HFFc6 (cell line): ENCODE measurements around the gene NF2. TPM values are rescaled to one million over a fixed set of nuclear protein-coding genes. Genes with fewer than 3 reads are reported as not detected.

Experiments used
- DNase-seq: peaks from one replicate; pipeline ENCODE4 v3.0.0-alpha.2; 2018
- H3K27ac Mint-ChIP-seq: 2 replicates; pipeline ENCODE4 v1.8.0; 2020; ENCODE audit warnings: mild to moderate bottlenecking, mixed read lengths
- H3K27me3 Mint-ChIP-seq: 2 replicates; pipeline ENCODE4 v1.8.0; 2021; ENCODE audit warnings: mild to moderate bottlenecking, moderate library complexity, mixed read lengths; ENCODE audit not compliant: insufficient read depth
- H3K36me3 Mint-ChIP-seq: 2 replicates; pipeline ENCODE4 v1.8.0; 2021; ENCODE audit warnings: low read depth, mixed read lengths
- H3K4me1 Mint-ChIP-seq: 2 replicates; pipeline ENCODE4 v1.8.0; 2020; ENCODE audit warnings: low read depth, mixed read lengths
- H3K4me3 Mint-ChIP-seq: 2 replicates; pipeline ENCODE4 v1.8.0; 2020; ENCODE audit warnings: mild to moderate bottlenecking, moderate library complexity, mixed read lengths
- H3K9me3 Mint-ChIP-seq: 2 replicates; pipeline ENCODE4 v1.8.0; 2020; ENCODE audit warnings: mild to moderate bottlenecking, mixed read lengths
- CTCF ChIP-seq: fragments of 200-600 bp; sonication (generic); IDR thresholded peaks from 2 replicates; pipeline ENCODE4 v1.5.0; 2021; ENCODE audit warnings: antibody characterized with exemption, mild to moderate bottlenecking
- total RNA-seq, 6 experiments: library from RNA; stranded (reverse); fragmentation: NEBNext Ultra II Directional; extraction: Animal tissue kit (Norgen Biotek cat#: 25700); gene quantifications; 2 replicates in 1 of 6; 3 replicates in 5 of 6; pipeline ENCODE4 v1.2.3, GENCODE V29; 2021

NF2 gene
- total RNA-seq, 6 experiments from 2014 or later = 161 to 184 (median 176) TPM

- peaks cover 34% of the 10 kb centered on the region for H3K36me3 Mint-ChIP-seq
These were observed 59.9 kb downstream of the NF2 start for GRCh38 chr22:29663180-29663821.

GRCh38 chr22:29665486-29665885 is 62.1 kb downstream of the NF2 start:
- Mint-ChIP-seq H3K9me3 (no peaks in the 10 kb centered on the region), H3K27me3 (no peaks in the 10 kb centered on the region; the same call in 1 of the 2 replicates), H3K27ac (no peak overlapping the region)

More at GRCh38 chr22:29663180-29663821, 59.9 kb downstream of the NF2 start:
- no peak for TF ChIP-seq CTCF
- Mint-ChIP-seq H3K4me3 (no peak overlapping the region), H3K27ac (no peak overlapping the region), H3K27me3 (no peaks in the 10 kb centered on the region; the same call in none of the 2 replicates), H3K4me1 (peaks cover 25% of the 10 kb centered on the region), H3K9me3 (no peaks in the 10 kb centered on the region)
- no peak for DNase-seq

GRCh38 chr22:29668673-29669072 is 65.2 kb downstream of the NF2 start:
- no peak for DNase-seq
- H3K36me3 Mint-ChIP-seq = peaks cover 19% of the 10 kb centered on the region
- H3K27me3 Mint-ChIP-seq = peaks cover 3% of the 10 kb centered on the region; the same call in 1 of the 2 replicates
- TF ChIP-seq CTCF = no peak
- no peaks in the 10 kb centered on the region for H3K9me3 Mint-ChIP-seq
- H3K4me1 Mint-ChIP-seq = no peaks in the 10 kb centered on the region
- no peak overlapping the region for H3K27ac Mint-ChIP-seq
- H3K4me3 Mint-ChIP-seq = no peak overlapping the region

More at GRCh38 chr22:29665486-29665885, 62.1 kb downstream of the NF2 start:
- Mint-ChIP-seq H3K4me1 (peaks cover 13% of the 10 kb centered on the region), H3K4me3 (no peak overlapping the region), H3K36me3 (peaks cover 35% of the 10 kb centered on the region)
- no peak for TF ChIP-seq CTCF
- DNase-seq = no peak

- H3K4me1 Mint-ChIP-seq = no peaks in the 10 kb centered on the region
- peaks cover 14% of the 10 kb centered on the region for H3K36me3 Mint-ChIP-seq
These were observed 67.2 kb downstream of the NF2 start for GRCh38 chr22:29670626-29671025.

GRCh38 chr22:29673361-29674066 is 70.1 kb downstream of the NF2 start:
- Mint-ChIP-seq H3K27ac (no peak overlapping the region), H3K4me1 (no peaks in the 10 kb centered on the region), H3K9me3 (no peaks in the 10 kb centered on the region), H3K27me3 (peaks cover 3% of the 10 kb centered on the region), H3K36me3 (peaks cover 25% of the 10 kb centered on the region; the same call in 1 of the 2 replicates), H3K4me3 (no peak overlapping the region)
- TF ChIP-seq CTCF = no peak
- no peak for DNase-seq

More at GRCh38 chr22:29670626-29671025, 67.2 kb downstream of the NF2 start:
- H3K27me3 Mint-ChIP-seq = peaks cover 3% of the 10 kb centered on the region; the same call in 1 of the 2 replicates
- H3K27ac Mint-ChIP-seq = no peak overlapping the region
- DNase-seq = no peak
- H3K4me3 Mint-ChIP-seq = no peak overlapping the region
- no peak for TF ChIP-seq CTCF
- no peaks in the 10 kb centered on the region for H3K9me3 Mint-ChIP-seq
